Activated T-cell treated with anti-CD3 and anti-CD28 coated beads, Interleukin-2, amount 50 U/mL, for 72 hours (primary cell): ENCODE data around the gene ATG7. TPM values are rescaled to one million over a fixed set of nuclear protein-coding genes. Genes with fewer than 3 reads are reported as not detected.
"Not testable (repeated sequence)": the region's sequence is repeated elsewhere in the genome, so short reads cannot be mapped to it uniquely, and the experiment has no call there.

Experiments
- ATAC-seq, 2 donors: fragments of 150-1000 bp; cut with Tn5 transposase; replicated peaks in 1 of 2; 2 replicates each; pipeline ENCODE4 v1.10.0; 2021; ENCODE audit warnings: moderate library complexity in 2 of 2, mild to moderate bottlenecking in 1 of 2
- DNase-seq, 2 donors: peaks; one replicate each; pipeline ENCODE4 v3.0.0; 2021 to 2022; ENCODE audit warnings: mixed read lengths in 1 of 2
- H3K27ac Mint-ChIP-seq: one replicate; pipeline ENCODE4 v1.8.0; 2022; ENCODE audit warnings: mild to moderate bottlenecking, moderate library complexity, mixed read lengths
- H3K27me3 Mint-ChIP-seq: one replicate; pipeline ENCODE4 v1.8.0; 2022; ENCODE audit warnings: low read depth, mixed read lengths
- H3K36me3 Mint-ChIP-seq, 2 donors: one replicate each; pipeline ENCODE4 v1.8.0; 2022; ENCODE audit warnings: mixed read lengths in 2 of 2, mild to moderate bottlenecking in 1 of 2; ENCODE audit not compliant: insufficient read depth in 2 of 2
- H3K4me1 Mint-ChIP-seq: one replicate; pipeline ENCODE4 v1.8.0; 2022; ENCODE audit warnings: low read depth, mixed read lengths
- H3K4me3 Mint-ChIP-seq, 2 donors: one replicate each; pipeline ENCODE4 v1.8.0; 2022; ENCODE audit warnings: mild to moderate bottlenecking in 2 of 2, mixed read lengths in 2 of 2, moderate library complexity in 2 of 2
- H3K9me3 Mint-ChIP-seq, 2 donors: one replicate each; pipeline ENCODE4 v1.8.0; 2022; ENCODE audit warnings: mixed read lengths in 2 of 2
- total RNA-seq, 2 donors: library from RNA; stranded (reverse); gene quantifications; one replicate each; pipeline ENCODE4 v1.2.3, GENCODE V29; 2022

ATG7 gene
- total RNA-seq, 2 donors from 2014 or later, result 29.7 to 38.2 TPM

- Mint-ChIP-seq H3K4me1 (peaks cover 52% of the 10 kb centered on the region), H3K27me3 (no peaks in the 10 kb centered on the region), H3K9me3 (no peaks in the 10 kb centered on the region), H3K4me3 (no peak overlapping the region), H3K27ac (no peak overlapping the region), H3K36me3 (peaks cover 0 to 2% of the 10 kb centered on the region in 2 donors)
- ATAC-seq, result no peak
- DNase-seq, result no peak
These were observed 317.5 kb downstream of the ATG7 start for GRCh38 chr3:11589706-11590105.

GRCh38 chr3:11591002-11591355 lies 318.8 kb downstream of the ATG7 start:
- H3K36me3 Mint-ChIP-seq, result peaks cover 2 to 5% of the 10 kb centered on the region in 2 donors
- H3K27me3 Mint-ChIP-seq, result no peaks in the 10 kb centered on the region
- ATAC-seq (no peak), DNase-seq (no peak)
- H3K9me3 Mint-ChIP-seq, result no peaks in the 10 kb centered on the region
- no peak overlapping the region for H3K27ac Mint-ChIP-seq
- peaks cover 51% of the 10 kb centered on the region for H3K4me1 Mint-ChIP-seq
- no peak overlapping the region for H3K4me3 Mint-ChIP-seq

GRCh38 chr3:11591391-11592282 lies 319.4 kb downstream of the ATG7 start:
- no peak overlapping the region for H3K4me3 Mint-ChIP-seq
- DNase-seq, result no peak
- no peaks in the 10 kb centered on the region for H3K27me3 Mint-ChIP-seq
- ATAC-seq, result no peak
- peaks cover 1 to 3% of the 10 kb centered on the region in 2 donors for H3K9me3 Mint-ChIP-seq
- peaks cover 44% of the 10 kb centered on the region for H3K4me1 Mint-ChIP-seq
- peaks cover 4 to 5% of the 10 kb centered on the region in 2 donors for H3K36me3 Mint-ChIP-seq
- no peak overlapping the region for H3K27ac Mint-ChIP-seq

- no peak overlapping the region for H3K27ac Mint-ChIP-seq
- DNase-seq (no peak), ATAC-seq (no peak)
- H3K36me3 Mint-ChIP-seq, result peaks cover 7% of the 10 kb centered on the region in 2 donors
- no peak overlapping the region for H3K4me3 Mint-ChIP-seq
- H3K27me3 Mint-ChIP-seq, result no peaks in the 10 kb centered on the region
- peaks cover 3% of the 10 kb centered on the region in 2 donors for H3K9me3 Mint-ChIP-seq
- H3K4me1 Mint-ChIP-seq, result peaks cover 39% of the 10 kb centered on the region
These were observed 320.5 kb downstream of the ATG7 start for GRCh38 chr3:11592445-11593298.

GRCh38 chr3:11593318-11594034 lies 321.3 kb downstream of the ATG7 start:
- ATAC-seq (no peak), DNase-seq (no peak)
- Mint-ChIP-seq H3K27ac (no peak overlapping the region), H3K9me3 (peaks cover 3 to 6% of the 10 kb centered on the region in 2 donors), H3K4me1 (peaks cover 36% of the 10 kb centered on the region), H3K4me3 (no peak overlapping the region), H3K36me3 (peaks cover 12 to 15% of the 10 kb centered on the region in 2 donors), H3K27me3 (no peaks in the 10 kb centered on the region)

GRCh38 chr3:11595024-11595423 lies 322.8 kb downstream of the ATG7 start:
- Mint-ChIP-seq H3K4me1 (peaks cover 28% of the 10 kb centered on the region), H3K36me3 (peaks cover 12 to 23% of the 10 kb centered on the region in 2 donors)
- H3K27ac Mint-ChIP-seq, H3K27me3 Mint-ChIP-seq, H3K4me3 Mint-ChIP-seq, DNase-seq, ATAC-seq, H3K9me3 Mint-ChIP-seq: not testable (repeated sequence)

- ATAC-seq (no peak), DNase-seq (no peak)
- peaks cover 29% of the 10 kb centered on the region for H3K4me1 Mint-ChIP-seq
- peaks cover 12 to 28% of the 10 kb centered on the region in 2 donors for H3K36me3 Mint-ChIP-seq
- no peak overlapping the region for H3K4me3 Mint-ChIP-seq
- no peak overlapping the region for H3K27ac Mint-ChIP-seq
- no peaks in the 10 kb centered on the region for H3K27me3 Mint-ChIP-seq
- H3K9me3 Mint-ChIP-seq, result peaks cover 3 to 6% of the 10 kb centered on the region in 2 donors
These were observed 324.2 kb downstream of the ATG7 start for GRCh38 chr3:11596387-11596786.

- Mint-ChIP-seq H3K4me3 (peak overlapping the region in 1 of 2 donors; percentile 38), H3K4me1 (peaks cover 25% of the 10 kb centered on the region), H3K36me3 (peaks cover 10 to 25% of the 10 kb centered on the region in 2 donors), H3K27ac (no peak overlapping the region), H3K9me3 (peaks cover 3 to 6% of the 10 kb centered on the region in 2 donors), H3K27me3 (no peaks in the 10 kb centered on the region)
- DNase-seq (no peak), ATAC-seq (no peak)
These were observed 328.5 kb downstream of the ATG7 start for GRCh38 chr3:11600501-11601282.

- Mint-ChIP-seq H3K27me3 (no peaks in the 10 kb centered on the region), H3K9me3 (peaks cover 0 to 4% of the 10 kb centered on the region in 2 donors), H3K4me3 (peak overlapping the region; percentile 46 to 59), H3K27ac (peak overlapping the region; percentile 42), H3K36me3 (peaks cover 10 to 23% of the 10 kb centered on the region in 2 donors), H3K4me1 (peaks cover 33% of the 10 kb centered on the region)
- ATAC-seq (peak; percentile 94 to 98), DNase-seq (peak; percentile 45 to 70)
These were observed 329.4 kb downstream of the ATG7 start for GRCh38 chr3:11601446-11602238.

GRCh38 chr3:11602239-11602840 lies 330.1 kb downstream of the ATG7 start:
- Mint-ChIP-seq H3K27ac (peak overlapping the region; percentile 42), H3K9me3 (peaks cover 0 to 4% of the 10 kb centered on the region in 2 donors), H3K4me1 (peaks cover 40% of the 10 kb centered on the region), H3K36me3 (peaks cover 10 to 23% of the 10 kb centered on the region in 2 donors), H3K27me3 (no peaks in the 10 kb centered on the region), H3K4me3 (peak overlapping the region; percentile 46 to 59)
- no peak for ATAC-seq
- no peak for DNase-seq

GRCh38 chr3:11602886-11603527 lies 330.8 kb downstream of the ATG7 start:
- DNase-seq (no peak), ATAC-seq (no peak)
- Mint-ChIP-seq H3K4me1 (peaks cover 46% of the 10 kb centered on the region), H3K9me3 (peaks cover 0 to 3% of the 10 kb centered on the region in 2 donors), H3K4me3 (no peak overlapping the region), H3K27ac (no peak overlapping the region), H3K36me3 (peaks cover 5 to 18% of the 10 kb centered on the region in 2 donors), H3K27me3 (no peaks in the 10 kb centered on the region)
